HEK293T (cell line): ENCODE results near the gene HMGB1.
"Not testable (repeated sequence)": the region's sequence is repeated elsewhere in the genome, so short reads cannot be mapped to it uniquely, and the experiment has no call there.

Experiments used
- CTCF ChIA-PET: fragments of 350-600 bp; formaldehyde crosslinking; extraction: SDS; loops from one replicate; lab custom pipeline; 2021; ENCODE audit warnings: antibody characterized with exemption, inconsistent platforms; lab: Yijun Ruan, JAX
- POLR2A ChIA-PET: fragments of 350-600 bp; formaldehyde crosslinking; extraction: SDS; loops from one replicate; lab custom pipeline; 2020; ENCODE audit warnings: antibody characterized with exemption, inconsistent platforms; lab: Yijun Ruan, JAX
- DNase-seq: peaks from one replicate; pipeline ENCODE4 v3.0.0; 2012; ENCODE audit warnings: mixed read lengths; ENCODE audit errors: extremely low spot score
- ARNT ChIP-seq: fragments of 450-650 bp; IDR thresholded peaks from 2 replicates; pipeline ENCODE4 v1.6.1; 2017; ENCODE audit warnings: mild to moderate bottlenecking
- BHLHE40 ChIP-seq: fragments of 450-650 bp; IDR thresholded peaks from 2 replicates; pipeline ENCODE4 v1.6.1; 2016; ENCODE audit warnings: mild to moderate bottlenecking, moderate library complexity, borderline replicate concordance
- CTBP1 ChIP-seq: fragments of 450-650 bp; IDR thresholded peaks from 2 replicates; pipeline ENCODE4 v1.6.1; 2016; ENCODE audit warnings: borderline replicate concordance
- ELF4 ChIP-seq: fragments of 450-650 bp; IDR thresholded peaks from 2 replicates; pipeline ENCODE4 v1.6.1; 2017; ENCODE audit warnings: antibody characterized with exemption
- FOXA1 ChIP-seq: fragments of 450-650 bp; IDR thresholded peaks from 2 replicates; pipeline ENCODE4 v1.6.1; 2016; ENCODE audit warnings: mild to moderate bottlenecking
- FOXK2 ChIP-seq: fragments of 450-650 bp; IDR thresholded peaks from 2 replicates; pipeline ENCODE4 v1.6.1; 2016; ENCODE audit warnings: mild to moderate bottlenecking
- FOXM1 ChIP-seq: fragments of 450-650 bp; IDR thresholded peaks from 2 replicates; pipeline ENCODE4 v1.6.1; 2017; ENCODE audit warnings: mild to moderate bottlenecking, borderline replicate concordance
- HDGF ChIP-seq: fragments of 450-650 bp; IDR thresholded peaks from 2 replicates; pipeline ENCODE4 v1.6.1; 2017; ENCODE audit warnings: antibody characterized with exemption, borderline replicate concordance
- L3MBTL2 ChIP-seq: fragments of 450-650 bp; conservative IDR thresholded peaks from 2 replicates; pipeline ENCODE4 v1.6.1; 2016; ENCODE audit warnings: mild to moderate bottlenecking
- LEF1 ChIP-seq: fragments of 450-650 bp; IDR thresholded peaks from 2 replicates; pipeline ENCODE4 v1.6.1; 2017; ENCODE audit warnings: mild to moderate bottlenecking, borderline replicate concordance
- NFRKB ChIP-seq: fragments of 450-650 bp; IDR thresholded peaks from 2 replicates; pipeline ENCODE4 v1.6.1; 2016; ENCODE audit warnings: mild to moderate bottlenecking, moderate library complexity
- SP1 ChIP-seq: fragments of 450-650 bp; IDR thresholded peaks from 2 replicates; pipeline ENCODE4 v1.6.1; 2017
- SUZ12 ChIP-seq: fragments of 450-650 bp; IDR thresholded peaks from 2 replicates; pipeline ENCODE4 v1.6.1; 2016; ENCODE audit warnings: mild to moderate bottlenecking
- TARDBP ChIP-seq: fragments of 450-650 bp; IDR thresholded peaks from 2 replicates; pipeline ENCODE4 v1.6.1; 2016
- ZNF384 ChIP-seq: fragments of 450-650 bp; IDR thresholded peaks from 2 replicates; pipeline ENCODE4 v1.6.1; 2016
- TF ChIP-seq, protein P1 (sequence below): fragments of 450-650 bp; IDR thresholded peaks from 2 replicates; pipeline ENCODE4 v1.6.1; 2016

HMGB1 gene

DNA sequence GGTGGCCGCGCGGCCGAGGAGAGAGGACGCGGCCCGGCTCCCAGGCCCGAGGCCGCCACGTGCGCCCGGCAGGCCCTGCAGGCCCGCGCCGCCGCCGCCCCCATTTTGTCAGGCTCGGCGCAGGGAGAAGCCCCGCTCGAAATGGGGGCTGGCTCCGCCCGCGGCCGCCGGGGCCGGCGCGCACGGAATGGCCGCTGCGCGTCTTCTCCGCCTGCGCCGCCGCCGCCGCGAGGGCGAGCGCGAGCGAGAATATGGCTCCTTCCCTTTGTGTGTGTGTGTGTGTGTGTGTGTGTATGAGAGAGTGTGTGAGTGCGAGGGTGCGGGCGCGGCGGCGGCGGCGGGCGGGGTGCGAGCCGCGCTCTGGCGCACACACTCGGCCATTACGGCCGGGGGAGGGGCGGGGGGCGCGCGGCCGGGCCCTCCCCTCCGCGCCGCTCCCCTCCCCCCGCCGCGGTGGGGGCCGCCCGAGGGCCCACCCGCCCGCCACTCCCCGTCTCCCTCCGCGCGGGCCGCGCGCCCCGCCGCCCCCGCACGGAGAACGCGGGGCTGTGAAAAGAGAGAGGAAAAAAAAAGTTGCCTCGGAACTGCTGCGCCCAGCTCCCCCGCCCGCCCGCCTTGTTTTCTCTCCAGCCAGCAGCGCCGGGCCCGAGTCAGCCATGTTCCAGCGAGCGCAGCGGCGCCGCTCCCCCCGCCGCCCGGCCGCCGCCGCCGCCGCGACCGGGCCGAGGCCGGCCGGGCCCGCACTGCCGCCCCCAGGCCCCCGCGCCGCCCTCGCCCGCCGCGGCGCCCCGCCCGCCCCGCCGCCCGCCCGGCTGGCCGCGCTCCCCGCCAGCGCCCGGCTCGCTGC is 1.0 kb downstream of the HMGB1 start:
- DNase-seq: peak; percentile 63
- POLR2A ChIA-PET: interaction anchor here (3.5 kb wide), 1 partner anchor 152 kb away, joined by 10 read pairs; the partner anchor contains the start of gene USPL1
- no peak for TF ChIP-seq FOXM1
- no peak for TF ChIP-seq FOXA1
- TF ChIP-seq ARNT: 0 out of 2 replicates have a peak, but pooled peaks have one; percentile 32
- TF ChIP-seq, protein P1, sequence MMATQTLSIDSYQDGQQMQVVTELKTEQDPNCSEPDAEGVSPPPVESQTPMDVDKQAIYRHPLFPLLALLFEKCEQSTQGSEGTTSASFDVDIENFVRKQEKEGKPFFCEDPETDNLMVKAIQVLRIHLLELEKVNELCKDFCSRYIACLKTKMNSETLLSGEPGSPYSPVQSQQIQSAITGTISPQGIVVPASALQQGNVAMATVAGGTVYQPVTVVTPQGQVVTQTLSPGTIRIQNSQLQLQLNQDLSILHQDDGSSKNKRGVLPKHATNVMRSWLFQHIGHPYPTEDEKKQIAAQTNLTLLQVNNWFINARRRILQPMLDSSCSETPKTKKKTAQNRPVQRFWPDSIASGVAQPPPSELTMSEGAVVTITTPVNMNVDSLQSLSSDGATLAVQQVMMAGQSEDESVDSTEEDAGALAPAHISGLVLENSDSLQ: no peak
- peak; percentile 82; the same call in 1 of the 2 replicates for TF ChIP-seq LEF1
- no peak for TF ChIP-seq NFRKB
- CTCF ChIA-PET: no interaction called here

GRCh38 chr13:30463787-30464495 is 1.8 kb downstream of the HMGB1 start:
- POLR2A ChIA-PET: interaction anchor here (0.6 kb wide), 1 partner anchor 324 kb away, joined by 3 read pairs; no protein-coding TSS in a partner anchor
- DNase-seq: no peak
- CTCF ChIA-PET: no interaction called here
- TF ChIP-seq TARDBP (no peak), ARNT (no peak)

DNA sequence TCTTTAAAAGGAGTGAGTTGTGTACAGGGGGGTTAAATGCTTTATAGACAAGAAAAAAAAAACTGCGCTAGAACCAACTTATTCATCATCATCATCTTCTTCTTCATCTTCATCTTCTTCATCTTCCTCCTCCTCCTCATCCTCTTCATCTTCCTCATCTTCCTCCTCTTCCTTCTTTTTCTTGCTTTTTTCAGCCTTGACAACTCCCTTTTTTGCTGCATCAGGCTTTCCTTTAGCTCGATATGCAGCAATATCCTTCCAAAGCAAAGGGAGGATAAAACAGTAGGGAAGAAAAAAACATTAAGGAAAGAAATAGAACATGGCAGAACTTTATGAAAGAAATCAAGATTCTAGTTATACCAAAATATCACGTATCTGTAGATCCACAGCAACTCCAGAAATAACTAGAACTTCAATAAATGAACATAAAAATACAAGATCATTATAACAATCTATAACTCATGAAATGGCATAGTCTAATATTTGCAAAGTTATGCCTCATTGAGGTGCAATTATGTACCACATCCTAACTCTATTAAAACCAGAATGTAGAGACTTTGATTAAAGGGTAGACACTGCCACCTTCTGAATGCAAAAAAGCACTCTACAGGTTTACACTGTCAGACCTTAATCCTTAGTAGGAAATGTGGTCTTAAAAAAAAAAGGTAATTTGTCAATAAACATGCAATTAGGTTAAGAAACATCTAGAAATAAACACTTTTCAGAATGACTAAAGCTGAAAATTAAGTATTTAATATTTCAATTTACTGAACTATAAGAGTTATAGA is 4.3 kb downstream of the HMGB1 start:
- DNase-seq, POLR2A ChIA-PET: not testable (repeated sequence)
- CTCF ChIA-PET: interaction anchor here (0.7 kb wide), 1 partner anchor 107 kb away, joined by 3 read pairs; no protein-coding TSS in a partner anchor

GRCh38 chr13:30457306-30457891 is 8.3 kb downstream of the HMGB1 start:
- no peak for DNase-seq
- POLR2A ChIA-PET: no interaction called here
- CTCF ChIA-PET: no interaction called here
- no peak for TF ChIP-seq SUZ12

DNA sequence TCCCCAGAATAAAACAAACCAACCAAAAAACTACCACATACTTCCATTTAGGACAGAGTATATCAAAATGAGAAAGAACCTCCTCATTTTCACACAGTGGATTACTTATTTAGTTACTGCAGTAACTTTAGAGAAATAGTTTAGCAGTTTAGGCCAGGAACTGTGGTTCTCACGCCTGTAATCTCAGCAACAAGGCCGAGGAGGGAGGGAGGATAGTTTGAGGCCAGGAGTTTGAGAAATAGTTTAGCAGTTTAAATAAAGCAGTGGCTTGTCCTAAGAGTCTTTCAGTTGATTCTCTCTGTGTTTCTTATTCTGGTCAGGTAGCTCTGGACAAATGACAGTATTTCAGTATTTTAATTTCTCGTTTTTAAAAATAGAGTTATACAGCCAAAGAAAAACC is 9.4 kb downstream of the HMGB1 start:
- TF ChIP-seq BHLHE40: no peak
- no peak for TF ChIP-seq ARNT
- TF ChIP-seq L3MBTL2: no peak
- TF ChIP-seq SP1: no peak
- TF ChIP-seq FOXK2: no peak
- no peak for TF ChIP-seq ZNF384
- no peak for TF ChIP-seq FOXM1
- TF ChIP-seq TARDBP: no peak
- TF ChIP-seq HDGF: no peak
- TF ChIP-seq, protein P1: no peak
- TF ChIP-seq FOXA1: no peak
- ChIA-PET POLR2A (no interaction called here), CTCF (no interaction called here)
- DNase-seq: no peak

GRCh38 chr13:30454991-30455390 is 10.7 kb downstream of the HMGB1 start:
- no peak for TF ChIP-seq FOXM1
- TF ChIP-seq FOXK2: no peak
- TF ChIP-seq CTBP1: no peak
- no peak for TF ChIP-seq L3MBTL2
- no peak for DNase-seq
- CTCF ChIA-PET: no interaction called here
- POLR2A ChIA-PET: no interaction called here

DNA sequence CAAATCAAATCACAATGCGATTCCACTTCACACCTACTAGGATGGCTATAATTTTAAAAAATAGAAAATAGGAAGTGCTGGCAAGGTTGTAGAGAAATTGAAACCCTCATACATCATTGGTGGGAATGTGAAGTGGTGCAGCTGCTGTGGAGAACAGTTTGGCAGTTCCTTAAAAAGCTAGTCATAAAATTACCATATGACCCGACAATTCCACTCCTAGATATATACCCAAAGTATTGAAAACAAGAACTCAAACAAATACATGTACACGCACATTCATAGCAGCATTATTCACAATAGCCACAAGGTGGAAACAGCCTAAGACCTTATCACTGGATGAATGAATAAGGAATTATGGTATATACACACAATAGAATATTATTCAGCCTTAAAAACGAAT is 12.0 kb downstream of the HMGB1 start:
- ChIA-PET CTCF (no interaction called here), POLR2A (no interaction called here)
- TF ChIP-seq ZNF384 (no peak), BHLHE40 (no peak), CTBP1 (no peak), ARNT (no peak), L3MBTL2 (no peak), FOXM1 (no peak), FOXK2 (no peak), SUZ12 (no peak), ELF4 (no peak), LEF1 (no peak), TARDBP (no peak), SP1 (no peak), FOXA1 (no peak), HDGF (no peak), NFRKB (no peak)
- TF ChIP-seq, protein P1: no peak
- DNase-seq: no peak

- DNase-seq, POLR2A ChIA-PET: not testable (repeated sequence)
- CTCF ChIA-PET: interaction anchor here (0.6 kb wide), 1 partner anchor 9 kb away, joined by 3 read pairs; no protein-coding TSS in a partner anchor
These were observed 14.3 kb downstream of the HMGB1 start for GRCh38 chr13:30451476-30451875.
